GM12875 (cell line): ENCODE results near the gene RBPJ.
A peak's percentile ranks its signal among the peaks of the same experiment; 100 is the strongest.

Source experiments
- H3K4me3 ChIP-seq: one replicate; pipeline ENCODE4 v1.5.1; 2011; ENCODE audit warnings: low read depth, low read length, control low read depth
- TF ChIP-seq, protein P1 (sequence below): IDR thresholded peaks from 2 replicates; pipeline ENCODE4 v1.5.1; 2011; ENCODE audit warnings: low read depth, mild to moderate bottlenecking, control low read depth, inconsistent platforms, low read length, moderate library complexity, borderline replicate concordance; ENCODE audit not compliant: insufficient read depth

RBPJ gene

DNA sequence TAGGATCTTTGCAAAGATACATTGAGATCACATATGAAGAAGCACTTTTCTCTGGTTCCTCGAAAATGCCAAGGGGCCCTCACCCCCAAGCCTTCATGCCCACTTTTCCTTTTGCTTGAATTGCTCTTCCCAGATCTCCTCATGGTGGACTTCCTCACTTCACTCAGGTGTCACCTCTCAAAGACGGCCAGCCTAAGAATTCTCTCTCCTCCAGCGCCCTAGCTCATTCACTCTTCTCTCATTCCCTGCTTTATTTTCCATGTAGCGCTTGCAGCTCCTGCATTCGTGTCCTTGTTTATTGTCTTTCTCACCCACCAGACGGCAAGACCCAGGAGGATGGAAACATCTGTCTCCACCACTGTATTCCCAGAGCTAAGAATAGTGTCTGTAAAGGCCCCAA lies 136.6 kb downstream of the RBPJ start:
- H3K4me3 ChIP-seq = no peak overlapping the region
- TF ChIP-seq, protein P1, sequence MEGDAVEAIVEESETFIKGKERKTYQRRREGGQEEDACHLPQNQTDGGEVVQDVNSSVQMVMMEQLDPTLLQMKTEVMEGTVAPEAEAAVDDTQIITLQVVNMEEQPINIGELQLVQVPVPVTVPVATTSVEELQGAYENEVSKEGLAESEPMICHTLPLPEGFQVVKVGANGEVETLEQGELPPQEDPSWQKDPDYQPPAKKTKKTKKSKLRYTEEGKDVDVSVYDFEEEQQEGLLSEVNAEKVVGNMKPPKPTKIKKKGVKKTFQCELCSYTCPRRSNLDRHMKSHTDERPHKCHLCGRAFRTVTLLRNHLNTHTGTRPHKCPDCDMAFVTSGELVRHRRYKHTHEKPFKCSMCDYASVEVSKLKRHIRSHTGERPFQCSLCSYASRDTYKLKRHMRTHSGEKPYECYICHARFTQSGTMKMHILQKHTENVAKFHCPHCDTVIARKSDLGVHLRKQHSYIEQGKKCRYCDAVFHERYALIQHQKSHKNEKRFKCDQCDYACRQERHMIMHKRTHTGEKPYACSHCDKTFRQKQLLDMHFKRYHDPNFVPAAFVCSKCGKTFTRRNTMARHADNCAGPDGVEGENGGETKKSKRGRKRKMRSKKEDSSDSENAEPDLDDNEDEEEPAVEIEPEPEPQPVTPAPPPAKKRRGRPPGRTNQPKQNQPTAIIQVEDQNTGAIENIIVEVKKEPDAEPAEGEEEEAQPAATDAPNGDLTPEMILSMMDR = no peak

- no peak overlapping the region for H3K4me3 ChIP-seq
- TF ChIP-seq, protein P1 = no peak
Observed at GRCh38 chr4:26458157-26458561, 137.3 kb downstream of the RBPJ start.

GRCh38 chr4:26459054-26459755 lies 138.4 kb downstream of the RBPJ start:
- TF ChIP-seq, protein P1 = peak; percentile 45; the same call in 1 of the 2 replicates
- no peak overlapping the region for H3K4me3 ChIP-seq

GRCh38 chr4:26459756-26460530 lies 139.1 kb downstream of the RBPJ start:
- TF ChIP-seq, protein P1 = no peak
- no peak overlapping the region for H3K4me3 ChIP-seq

- no peak overlapping the region for H3K4me3 ChIP-seq
- TF ChIP-seq, protein P1 = no peak
Observed at GRCh38 chr4:26462874-26463273, 142.1 kb downstream of the RBPJ start.

DNA sequence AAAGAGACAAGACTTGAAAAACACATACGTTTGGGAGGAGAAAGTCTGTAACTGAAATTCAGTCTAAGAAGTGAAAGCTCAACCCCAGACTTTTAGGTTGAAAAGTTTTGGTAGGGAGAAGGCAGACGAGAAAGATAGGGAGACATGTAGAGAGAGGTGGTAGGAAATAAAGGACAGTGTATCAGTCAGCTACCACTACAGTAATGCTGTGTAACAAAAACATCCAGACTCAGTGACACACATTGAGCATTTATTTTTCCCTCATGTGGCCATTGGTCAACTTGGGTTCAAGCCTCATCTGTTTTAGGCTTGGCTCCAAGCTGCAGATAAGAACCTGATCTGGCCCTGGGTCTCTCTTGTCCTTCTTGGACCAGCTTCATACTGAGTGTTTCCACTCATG lies 142.6 kb downstream of the RBPJ start:
- TF ChIP-seq, protein P1 = no peak
- no peak overlapping the region for H3K4me3 ChIP-seq
